Fibroblast of skin of right quadriceps (primary cell): ENCODE data around the gene BEND3.
"Not testable (repeated sequence)": the region's sequence is repeated elsewhere in the genome, so short reads cannot be mapped to it uniquely, and the experiment has no call there.

Experiments
- DNase-seq: peaks from one replicate; pipeline ENCODE4 v3.0.0-alpha.2; 2013

The BEND3 gene

DNA sequence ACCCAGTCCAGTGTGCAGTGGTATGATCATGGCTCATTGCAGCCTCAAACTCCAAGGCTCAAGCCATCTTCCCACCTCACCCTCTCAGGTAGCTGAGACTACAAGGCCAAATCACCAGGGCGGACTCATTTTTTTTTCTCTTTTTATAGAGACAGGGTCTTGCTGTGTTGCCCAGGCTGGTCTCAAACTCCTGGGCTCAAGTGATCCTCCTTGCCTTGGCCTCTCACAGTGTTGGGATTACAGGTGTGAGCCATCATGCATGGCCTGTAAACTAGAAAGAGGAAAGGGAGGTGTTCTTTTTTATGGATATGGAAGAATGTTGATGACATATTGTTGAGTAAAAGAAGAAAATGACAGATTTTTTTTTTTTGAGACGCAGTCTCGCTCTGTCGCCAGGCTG lies 5.1 kb upstream of the BEND3 start:
- DNase-seq = no peak

DNA sequence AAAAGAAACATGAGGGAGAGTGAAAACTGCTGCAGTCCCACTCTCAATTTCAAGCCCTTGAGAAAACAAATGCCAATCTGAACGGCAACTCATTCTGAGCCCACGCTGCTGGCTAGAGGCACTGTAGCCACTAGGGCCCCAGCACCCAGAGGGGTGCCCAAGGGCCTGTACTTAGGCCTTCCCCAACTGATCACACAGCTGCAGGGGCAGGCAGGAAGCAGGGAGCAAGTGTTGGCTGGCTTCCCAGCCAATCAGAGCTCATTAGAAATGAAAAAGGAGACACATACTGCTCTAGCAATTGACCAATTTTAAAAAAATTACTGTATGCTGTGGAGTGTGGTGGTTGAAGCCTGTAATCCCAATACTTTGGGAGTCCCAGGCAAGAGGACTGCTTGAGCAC lies 3.7 kb upstream of the BEND3 start:
- peak; percentile 17 for DNase-seq

DNA sequence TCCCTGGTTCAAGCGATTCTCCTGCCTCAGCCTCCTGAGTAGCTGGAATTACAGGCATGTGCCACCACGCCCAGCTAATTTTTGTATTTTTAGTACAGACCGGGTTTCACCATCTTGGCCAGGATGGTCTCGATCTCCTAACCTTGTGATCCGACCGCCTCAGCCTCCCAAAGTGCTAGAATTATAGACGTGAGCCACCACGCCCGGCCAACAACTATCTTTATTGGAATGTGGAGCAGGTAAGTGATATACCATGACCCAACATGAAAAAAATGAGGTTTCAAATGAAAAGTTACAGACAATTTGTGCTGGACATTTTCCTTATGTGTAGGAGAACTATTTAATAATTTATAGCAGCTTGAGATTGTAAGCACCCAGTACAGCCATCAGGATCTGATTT lies 3.2 kb upstream of the BEND3 start:
- DNase-seq = not testable (repeated sequence)

DNA sequence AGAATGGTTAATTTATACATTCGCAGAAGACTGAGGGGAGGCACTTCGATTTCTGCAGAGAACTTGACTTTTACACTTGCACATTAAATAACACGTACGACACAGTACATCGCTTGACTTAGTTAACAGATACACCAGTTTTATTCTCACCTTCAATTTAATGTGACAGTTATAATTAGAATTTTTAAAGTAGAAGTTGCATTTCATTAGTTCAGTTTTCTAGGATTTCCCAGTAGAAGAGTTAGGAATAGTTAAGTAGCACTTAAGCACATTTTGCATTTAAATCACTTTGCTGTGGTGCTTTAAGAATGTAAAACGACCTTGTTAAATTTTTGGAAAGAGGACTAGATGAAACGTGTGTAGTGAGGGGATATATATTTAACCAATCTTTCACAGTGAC lies 1.6 kb upstream of the BEND3 start:
- DNase-seq = no peak

DNA sequence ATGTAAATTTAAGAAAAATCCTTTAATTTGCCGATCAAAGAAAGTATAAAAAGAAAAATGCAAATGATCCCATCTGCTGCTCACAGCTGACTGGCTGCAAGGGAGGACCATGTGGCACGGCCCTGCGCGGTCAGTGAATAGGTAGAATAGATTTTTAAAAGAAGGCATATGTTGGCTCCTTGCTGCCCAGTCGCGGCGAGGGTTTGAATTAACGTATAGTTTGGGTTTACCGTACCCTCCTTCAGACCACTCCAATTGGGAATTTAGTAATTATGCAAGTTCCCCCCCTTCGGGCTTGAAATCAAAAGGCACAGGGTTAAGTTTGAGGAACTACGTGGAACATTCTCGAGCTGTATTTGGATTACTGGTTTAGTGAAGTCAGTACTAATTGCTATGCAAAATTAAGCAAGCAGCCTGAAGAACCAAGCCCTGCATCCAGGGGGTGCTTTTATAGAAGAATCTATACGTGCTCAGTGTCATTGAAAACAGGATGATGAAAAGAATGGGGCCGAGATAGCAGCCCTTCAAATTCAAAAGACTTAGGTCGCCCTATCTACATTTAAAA lies 1.1 kb upstream of the BEND3 start:
- peak; percentile 29 for DNase-seq

DNA sequence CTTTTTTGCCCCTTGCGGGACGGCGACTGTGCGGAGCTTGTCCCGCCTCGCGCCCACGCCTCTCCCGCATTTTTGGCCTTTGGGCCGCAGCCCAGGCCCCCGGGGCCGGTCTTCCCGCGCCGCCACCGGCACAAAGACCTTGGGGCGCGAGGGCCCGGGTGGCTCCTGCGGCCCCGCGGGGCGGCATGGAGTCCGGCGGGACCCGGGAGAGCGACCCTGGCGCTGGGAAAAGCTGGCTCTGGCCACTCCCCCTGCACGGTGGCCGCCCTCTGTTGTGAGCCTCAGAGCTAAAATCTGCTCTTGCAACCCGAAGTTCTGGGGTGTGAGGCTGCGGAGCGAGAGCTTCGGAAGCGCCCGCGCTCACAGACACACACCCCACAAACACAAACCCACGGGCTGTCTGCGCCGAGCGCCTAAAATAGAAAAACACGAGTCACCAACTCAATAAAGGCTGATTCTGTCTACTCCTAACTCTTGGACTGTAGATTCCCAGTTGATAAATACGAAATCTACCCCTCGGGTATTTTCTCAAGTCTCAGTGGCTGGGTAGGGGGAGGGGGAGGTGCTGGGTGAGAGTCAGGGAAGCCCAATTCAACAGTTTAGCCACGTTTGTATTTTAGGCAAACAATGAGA lies 496 bp upstream of the BEND3 start:
- DNase-seq = peak; percentile 45

DNA sequence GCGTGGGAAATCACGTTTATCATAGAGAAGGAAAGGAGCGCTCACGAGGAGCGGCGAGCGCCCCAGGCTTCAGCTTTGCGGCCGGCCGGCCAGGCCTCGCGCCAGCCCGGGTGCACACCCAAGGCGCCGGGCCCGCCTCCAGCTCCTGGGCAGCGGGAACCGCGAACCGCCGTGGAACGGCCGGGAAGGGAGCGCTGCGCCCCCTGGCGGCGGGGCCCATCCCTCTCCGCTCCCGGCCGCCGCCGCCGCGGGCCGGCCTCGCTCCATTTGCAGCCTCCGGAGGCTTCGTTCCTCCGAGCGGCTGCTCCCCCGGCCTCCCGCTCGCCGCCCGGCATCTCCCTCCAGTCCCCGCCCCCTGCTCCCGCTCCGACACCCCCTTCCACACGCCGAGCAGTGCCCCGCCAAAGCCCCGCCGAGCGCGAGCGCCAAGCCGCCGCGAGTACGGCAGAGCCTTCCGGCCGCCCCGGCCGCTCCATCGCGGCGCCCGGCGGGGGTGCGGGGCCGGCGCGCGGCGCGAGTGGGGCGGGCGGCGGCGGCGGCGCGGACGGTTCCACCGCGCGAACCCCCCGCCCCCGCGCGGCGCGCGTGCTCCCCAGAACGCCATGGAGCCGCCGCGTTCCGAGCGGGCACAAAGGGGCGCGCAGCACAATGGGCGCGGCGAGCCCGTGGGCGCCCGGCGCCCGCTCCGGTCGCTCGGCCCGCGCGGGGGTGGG lies 946 bp downstream of the BEND3 start:
- DNase-seq = peak; percentile 84

DNA sequence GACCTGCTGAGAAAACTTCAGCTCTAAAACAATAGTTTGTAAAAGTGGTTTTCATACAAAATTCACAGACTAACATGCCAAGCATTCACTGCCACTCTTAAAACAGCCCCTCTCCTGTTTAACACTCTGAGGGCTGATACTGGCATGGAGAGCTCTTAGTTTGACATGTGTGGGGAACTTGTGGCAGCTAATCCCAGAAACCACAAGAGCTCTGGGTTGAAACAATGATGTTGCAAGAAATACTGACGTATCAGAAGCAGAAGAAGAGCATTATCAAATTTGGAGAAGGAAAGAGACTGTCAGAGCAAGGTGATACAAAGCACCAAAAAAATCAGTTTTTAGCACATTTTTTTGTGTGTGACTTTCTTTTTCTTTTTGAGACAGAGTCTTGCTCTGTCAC lies 5.1 kb downstream of the BEND3 start:
- DNase-seq = peak; percentile 41

DNA sequence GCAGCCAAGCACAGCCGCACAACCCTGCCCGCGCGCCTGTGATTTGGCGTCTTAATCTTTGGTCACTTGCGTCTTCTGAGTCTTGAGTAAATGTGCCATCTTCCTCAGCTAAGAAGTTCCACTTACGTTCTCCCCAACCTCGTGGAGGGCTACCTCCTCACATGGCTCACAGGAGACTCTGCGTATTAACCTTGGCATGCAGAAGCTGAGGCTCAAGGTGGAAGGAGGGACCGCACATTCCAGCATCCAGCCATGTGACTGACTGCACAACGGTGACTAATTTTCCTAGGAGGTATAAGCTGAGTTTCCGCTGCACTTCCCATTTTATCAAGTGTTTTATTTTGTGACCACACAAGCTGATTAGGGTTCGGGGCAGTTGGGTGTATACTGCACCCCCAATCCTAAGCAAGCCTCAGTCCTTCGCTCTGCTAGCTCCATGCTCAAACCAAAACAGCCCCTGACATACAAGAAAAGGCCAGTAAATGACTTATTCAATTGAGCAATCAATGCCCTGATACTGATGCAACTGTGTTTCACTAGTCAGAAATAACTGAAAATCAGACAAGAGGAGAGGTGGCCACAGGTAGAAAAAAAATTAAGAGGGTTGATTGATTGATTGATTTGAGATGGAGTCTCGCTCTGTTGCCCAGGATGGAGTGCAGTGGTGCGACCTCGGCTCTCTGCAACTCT lies 7.0 kb downstream of the BEND3 start:
- no peak for DNase-seq

DNA sequence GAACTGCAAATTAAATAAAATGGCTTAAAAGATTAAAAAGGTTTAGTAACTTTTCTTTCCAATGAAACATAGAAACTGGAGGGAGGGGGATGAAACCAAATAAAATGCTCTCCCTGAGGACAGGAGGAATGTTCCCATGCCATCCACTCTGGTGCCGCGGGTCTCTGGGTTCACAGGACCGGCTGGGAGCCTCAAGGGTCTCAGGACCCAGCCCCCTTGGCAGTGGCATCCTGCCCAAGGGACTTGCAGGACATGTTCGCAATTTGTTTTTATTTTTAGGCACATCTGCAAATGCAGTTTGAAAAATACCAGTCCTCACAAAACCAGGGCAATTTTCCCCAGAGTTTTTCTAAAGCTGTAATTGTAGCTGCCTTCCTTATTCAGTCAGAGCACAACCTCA lies 7.5 kb downstream of the BEND3 start:
- DNase-seq = no peak

DNA sequence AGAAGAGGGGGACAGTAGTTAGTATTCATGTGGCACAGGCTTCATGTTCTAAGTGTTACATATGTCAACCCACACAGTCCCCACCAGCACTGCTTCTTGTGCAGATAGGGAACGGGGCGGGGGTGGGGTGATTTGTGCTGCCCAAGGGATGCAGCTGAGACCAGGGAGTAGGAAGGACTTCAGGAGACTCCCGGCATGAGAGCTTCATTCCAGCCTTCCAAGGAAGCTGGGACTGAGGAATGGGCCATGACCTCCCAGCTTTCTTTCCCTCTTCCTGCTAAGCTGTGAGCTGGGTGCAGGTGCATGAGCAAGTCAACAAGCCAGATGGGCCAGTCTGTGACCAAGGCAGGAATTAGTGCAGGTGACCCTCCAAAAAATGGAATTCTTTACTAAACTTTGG lies 9.2 kb downstream of the BEND3 start:
- no peak for DNase-seq

DNA sequence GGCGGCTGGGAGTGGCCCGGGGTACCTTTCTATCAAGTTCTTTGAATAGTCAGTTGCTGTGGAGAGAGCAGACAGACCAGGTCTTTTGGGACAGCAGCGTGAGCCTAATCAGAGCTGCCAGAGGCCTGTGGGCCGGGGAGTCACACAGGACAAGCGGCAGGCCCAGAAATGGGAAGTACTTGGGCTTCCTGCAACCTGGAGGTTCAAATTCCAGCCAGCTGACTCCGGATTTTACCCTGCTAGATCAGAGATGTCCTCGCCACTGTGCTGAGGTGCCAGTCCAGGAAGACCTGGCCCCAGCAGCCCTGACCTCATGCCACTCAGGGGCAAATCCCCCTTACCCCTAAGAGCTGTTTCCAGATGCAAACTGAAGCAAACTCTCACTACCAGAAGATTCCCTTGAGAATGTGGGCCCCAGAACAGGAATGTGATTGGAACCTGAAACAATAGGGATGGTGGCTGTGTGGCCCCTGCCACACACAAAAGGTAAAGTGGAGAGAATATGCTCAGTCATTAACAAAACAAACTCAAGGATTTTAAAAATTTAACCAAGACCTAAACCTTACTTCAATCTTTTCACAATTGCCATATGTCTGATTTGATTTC lies 9.7 kb downstream of the BEND3 start:
- no peak for DNase-seq

DNA sequence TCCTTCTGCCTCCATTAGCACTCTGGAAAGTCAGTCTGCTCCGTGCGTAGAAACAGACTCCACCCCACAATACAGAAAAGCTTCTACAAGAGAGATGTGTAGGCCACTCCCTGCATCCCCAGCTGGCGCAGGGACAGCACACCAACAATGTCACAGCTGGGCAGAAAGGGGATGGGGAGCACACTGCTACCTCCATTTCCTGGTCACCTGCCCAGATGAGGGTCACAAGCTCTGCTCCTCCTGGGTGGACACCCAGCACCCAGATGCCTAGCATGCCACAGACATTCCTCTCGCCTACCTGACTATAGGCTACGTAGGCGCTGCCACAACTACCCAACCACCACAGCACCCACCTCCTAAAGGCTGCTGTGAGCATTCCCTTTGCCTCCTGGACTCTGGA lies 12.2 kb downstream of the BEND3 start:
- no peak for DNase-seq

DNA sequence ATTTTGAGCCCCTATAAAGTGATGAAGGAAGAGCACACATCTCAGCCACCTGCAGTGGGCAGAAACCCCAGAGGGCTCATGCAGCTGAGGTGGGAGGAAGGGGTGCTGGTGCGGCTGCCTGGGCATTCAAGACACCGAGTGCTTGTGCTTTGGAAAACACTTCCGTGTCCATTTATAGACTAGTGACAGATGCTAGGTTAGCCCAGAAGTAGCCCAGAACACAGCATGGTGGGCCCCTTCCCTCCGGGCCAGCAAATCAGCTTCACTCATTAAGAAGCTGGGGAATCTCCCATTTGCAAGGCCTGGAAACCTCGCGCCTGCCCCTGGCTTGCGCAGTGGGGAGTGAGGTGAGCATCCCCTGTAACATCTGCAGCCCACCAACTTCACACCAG lies 12.9 kb downstream of the BEND3 start:
- no peak for DNase-seq

DNA sequence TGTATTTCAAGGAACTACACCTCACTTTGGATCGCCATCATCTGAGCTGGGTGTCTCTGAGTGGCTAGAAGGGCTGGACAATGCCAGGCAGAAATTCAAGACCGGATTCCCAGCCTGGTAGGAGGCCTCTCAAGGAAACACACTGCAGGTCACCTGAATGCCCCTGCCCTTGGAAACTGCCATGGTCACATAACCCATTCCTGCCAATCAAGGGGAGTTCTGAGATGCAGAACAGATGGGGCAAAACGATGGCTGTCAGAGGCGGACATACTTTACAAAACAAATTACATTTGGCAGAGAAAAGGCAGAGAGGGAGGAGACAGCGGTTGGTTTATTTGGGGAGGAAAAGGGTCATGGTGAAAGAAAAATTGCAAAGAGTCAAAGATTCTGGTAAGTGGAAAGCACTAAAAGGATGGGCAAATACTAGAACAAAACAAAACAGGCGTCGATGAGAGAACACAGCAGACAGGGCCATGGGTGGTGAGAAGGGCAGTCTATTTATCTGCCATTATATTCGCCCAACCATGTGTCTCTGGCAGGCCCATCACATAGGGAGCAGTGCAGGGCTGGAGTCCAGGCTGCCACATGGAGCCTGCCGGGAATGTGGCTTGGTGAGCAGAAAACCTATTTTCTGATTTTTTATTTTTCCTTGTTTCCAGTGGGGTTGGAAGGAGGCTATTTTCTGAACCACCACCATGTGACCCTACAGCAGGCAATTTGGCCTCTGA lies 13.5 kb downstream of the BEND3 start:
- no peak for DNase-seq

DNA sequence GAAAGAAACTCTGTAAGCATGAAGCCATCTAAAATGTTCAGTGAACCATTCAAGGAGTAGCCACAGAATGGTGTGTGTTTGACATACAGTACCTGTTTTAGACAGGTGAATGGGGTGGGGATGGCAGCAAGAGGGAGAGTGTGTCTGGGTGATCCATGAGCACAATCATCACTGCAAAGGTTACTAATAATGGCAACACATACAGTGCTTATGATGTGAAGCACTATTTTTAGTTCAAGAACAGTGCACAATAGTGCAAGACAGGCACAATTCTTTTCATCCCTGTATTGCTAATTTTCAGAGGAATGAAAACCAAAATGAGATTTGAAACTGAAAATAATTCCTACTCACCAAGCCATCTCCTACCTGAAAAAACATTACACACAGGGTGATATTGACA lies 14.1 kb downstream of the BEND3 start:
- no peak for DNase-seq

DNA sequence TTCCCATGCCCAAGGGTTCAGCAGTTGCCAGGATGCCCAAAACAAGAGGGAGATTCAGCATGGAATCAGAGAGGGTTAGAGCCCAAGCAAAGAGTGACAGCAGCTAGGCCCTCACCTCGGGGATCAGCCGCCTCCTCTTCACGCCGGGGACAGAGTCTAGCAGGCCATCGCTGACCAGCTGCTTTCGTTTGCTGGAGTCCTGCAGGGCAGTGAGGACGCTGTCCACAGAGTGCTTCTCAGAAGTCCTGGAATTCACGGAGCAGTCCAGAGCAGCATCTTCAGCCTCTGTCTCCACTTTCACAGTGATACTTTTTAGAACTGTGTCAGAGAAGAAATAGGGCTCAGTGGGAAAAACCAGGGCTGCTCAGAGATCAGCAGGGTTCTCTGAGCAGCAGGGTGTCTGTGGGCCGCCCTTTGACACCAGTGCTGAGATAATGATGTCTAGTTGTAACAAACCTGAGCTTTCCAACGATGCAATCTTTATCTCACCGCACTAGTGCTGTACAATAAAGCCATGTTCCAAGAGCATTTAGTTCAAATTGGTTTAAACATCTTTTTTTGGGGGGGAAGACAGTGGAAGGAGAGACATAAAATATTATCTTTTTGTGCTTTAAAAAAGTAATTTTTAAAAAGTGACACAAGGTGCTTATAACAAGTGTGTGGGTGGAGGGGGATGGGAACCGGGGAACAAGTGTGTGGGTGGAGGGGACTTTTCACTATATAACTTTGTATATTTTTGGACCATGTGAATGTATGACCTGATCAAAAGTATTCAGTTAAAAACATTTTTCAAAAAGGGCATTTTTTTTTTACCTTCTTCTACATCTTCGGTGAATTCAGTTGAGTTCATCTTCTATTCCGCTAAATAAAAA lies 16.6 kb downstream of the BEND3 start:
- DNase-seq = no peak

DNA sequence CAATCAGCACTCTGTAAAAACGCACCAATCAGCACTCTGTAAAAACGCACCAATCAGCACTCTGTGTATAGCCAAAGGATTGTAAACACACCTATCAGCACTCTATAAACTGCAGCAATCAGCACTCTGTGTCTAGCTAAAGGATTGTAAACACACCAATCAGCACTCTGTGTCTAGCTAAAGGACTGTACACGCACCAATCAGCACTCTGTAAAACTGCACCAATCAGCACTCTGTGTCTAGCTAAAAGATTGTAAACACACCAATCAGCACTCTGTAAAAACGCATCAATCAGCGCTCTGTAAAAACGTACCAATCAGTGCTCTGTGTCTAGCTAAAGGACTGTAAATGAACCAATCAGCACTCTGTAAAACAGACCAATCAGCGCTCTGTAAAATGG lies 30.9 kb downstream of the BEND3 start:
- DNase-seq = not testable (repeated sequence)

DNA sequence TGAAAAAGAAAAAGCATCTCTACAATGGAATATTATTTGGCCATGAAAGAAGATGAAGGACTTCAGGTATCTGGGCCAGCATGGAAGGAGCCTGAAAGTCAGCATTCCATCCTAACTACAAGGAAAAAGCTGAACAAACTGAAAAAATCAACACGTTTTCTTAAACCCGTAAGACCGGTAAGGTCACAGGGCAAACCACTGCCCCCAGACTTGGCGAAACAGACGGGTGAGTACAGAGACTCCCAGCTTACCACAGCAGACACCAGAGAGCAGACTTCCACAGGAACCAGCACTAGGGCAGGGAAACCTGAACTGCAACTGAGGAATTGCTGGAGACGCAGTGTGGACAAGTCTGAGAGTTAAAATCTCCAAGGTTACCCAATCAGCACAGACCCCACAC lies 31.4 kb downstream of the BEND3 start:
- no peak for DNase-seq

DNA sequence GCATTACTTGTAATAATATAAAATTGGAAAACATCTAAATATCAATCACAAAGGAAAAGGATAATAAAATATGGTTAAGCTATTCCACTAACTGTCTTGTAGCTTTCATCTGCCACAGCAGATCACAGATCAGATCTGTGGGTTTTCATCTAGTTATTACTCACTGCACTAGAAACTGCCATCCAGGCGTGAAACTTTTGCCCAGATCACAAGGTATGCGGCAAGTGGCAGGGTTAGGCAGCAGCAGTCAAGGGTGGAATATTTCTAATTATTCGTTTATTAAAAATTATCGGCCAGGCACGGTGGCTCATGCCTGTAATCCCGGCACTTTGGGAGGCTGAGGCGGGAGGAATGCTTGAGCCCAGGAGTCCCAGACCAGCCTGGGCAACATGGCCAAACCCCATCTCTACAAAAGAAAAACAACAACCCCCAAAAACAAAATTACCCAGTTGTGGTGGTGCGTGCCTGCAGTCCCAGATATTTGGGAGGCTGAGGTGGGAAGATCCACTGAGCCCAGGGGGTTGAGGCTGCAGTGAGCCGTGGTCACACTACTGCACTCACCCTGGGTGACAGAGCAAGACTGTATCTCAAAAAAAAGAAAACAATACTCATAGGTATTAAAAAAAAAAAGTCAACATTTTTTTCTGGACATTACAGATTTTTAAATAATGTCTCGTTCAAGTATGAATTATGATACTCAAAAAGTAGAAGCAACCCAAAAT lies 32.1 kb downstream of the BEND3 start:
- DNase-seq = no peak

DNA sequence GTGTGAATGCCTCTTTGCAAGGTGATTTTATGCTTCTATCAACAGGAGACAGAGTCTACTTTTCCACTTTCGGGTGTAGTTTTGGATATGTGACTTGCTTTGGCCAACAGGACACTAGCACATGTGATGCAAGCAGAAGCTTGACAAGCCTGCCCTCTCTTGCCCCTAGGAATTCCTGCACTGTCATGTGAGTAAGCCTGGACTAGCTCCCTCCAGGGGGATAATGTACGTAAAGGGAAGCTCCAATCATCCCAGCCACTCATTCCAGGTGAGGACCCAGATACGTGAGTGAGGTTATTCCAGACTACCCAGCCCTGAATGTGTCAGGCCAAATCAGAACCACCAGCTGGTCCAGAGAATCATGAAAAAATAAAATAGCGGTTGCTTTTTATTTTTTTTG lies 33.3 kb downstream of the BEND3 start:
- DNase-seq = no peak
